Activated CD4-positive, alpha-beta T cell treated with anti-CD3 and anti-CD28 coated beads for 48 hours (primary cell): ENCODE data around the gene CPB2.
A peak's percentile ranks its signal among the peaks of the same experiment; 100 is the strongest.

Experiments
- DNase-seq: peaks from one replicate; pipeline ENCODE4 v3.0.0-alpha.2; 2020

The CPB2 gene

GRCh38 chr13:46097015-46097414, 7.8 kb downstream of the CPB2 start:
- no peak for DNase-seq

GRCh38 chr13:46094478-46094877, 10.4 kb downstream of the CPB2 start:
- no peak for DNase-seq

DNA sequence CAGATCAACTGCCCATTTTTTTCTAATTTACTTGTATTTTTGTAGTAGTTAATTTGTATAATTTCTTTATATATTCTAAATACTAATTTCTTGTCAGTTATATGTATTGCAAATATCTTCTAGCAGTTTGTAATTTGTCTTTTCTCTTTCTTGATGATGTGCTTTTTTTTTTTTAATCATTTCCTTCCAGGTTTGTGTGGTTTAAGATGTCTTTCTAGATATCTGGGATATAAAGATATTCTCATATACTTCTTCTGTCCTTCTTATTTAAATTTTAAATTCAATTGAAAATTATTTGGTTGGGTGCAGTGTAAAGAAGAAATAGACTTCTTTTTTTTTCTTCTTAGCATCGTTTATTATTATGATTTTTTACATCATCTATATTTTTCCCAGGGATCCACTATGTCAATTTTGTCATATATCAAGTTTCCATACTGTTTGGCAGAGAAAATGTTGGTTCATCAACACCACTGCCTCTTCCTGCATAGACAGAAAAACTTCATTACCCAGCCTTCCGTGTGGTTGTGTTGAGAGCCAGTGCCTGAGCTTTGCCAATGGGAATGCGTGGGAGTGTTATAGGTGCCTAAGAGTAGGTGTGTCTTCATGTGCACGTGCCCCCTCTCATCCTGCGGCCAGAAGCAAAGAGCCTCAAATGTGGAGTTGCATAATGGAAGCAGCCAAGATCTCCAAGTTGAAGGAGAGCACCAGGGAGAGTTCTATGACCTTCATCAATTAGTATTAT, 15.8 kb downstream of the CPB2 start:
- no peak for DNase-seq

GRCh38 chr13:46087481-46087880, 17.4 kb downstream of the CPB2 start:
- DNase-seq, result no peak

DNA sequence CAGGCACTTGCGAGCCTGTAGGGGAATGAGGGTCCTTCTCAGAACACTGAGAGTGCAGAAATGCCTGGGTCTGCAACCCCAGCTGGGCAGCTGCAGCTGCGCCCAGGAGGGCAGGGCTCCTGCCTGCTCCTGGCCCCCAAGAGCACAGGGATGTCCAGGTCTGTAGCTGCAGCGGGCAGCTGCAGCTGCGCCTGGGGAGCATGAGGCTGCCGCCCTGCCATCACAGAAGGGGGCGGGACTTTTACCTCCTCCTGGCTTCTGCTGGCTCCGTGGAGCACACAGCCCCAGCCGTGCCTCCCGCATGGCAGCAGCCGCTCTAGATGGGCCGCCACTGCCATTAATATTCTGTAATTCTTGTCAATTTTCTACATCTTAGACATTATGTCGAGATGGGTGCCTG, 17.8 kb downstream of the CPB2 start:
- DNase-seq, result no peak

DNA sequence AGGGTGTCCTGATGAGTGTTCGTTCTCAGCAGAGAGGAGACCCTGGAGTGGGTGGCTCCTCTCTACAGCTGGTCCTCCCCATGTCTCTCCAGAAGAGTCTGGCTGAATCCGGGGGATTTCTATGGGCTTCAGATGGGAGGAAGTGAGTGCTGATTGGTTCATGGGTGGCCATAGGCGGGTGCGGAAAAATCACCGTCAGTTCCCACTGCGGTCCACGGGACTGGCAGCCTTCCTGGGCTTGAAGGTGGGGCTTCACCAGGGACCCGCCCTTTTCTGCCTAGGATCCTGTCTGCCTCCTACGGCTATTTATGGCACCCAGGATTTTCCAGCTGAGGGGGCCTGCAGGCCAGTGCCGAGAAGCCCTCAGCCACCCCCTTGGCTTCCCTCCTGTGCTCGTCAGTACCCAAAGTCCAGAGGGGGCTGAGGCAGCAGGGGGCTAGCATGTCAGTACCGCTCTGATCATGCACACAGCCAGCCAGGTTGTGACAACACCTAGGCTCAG, 18.4 kb downstream of the CPB2 start:
- no peak for DNase-seq

- DNase-seq, result no peak
Measured at GRCh38 chr13:46085737-46086136, 19.1 kb downstream of the CPB2 start.

- no peak for DNase-seq
Measured at GRCh38 chr13:46082324-46082723, 22.5 kb downstream of the CPB2 start.

DNA sequence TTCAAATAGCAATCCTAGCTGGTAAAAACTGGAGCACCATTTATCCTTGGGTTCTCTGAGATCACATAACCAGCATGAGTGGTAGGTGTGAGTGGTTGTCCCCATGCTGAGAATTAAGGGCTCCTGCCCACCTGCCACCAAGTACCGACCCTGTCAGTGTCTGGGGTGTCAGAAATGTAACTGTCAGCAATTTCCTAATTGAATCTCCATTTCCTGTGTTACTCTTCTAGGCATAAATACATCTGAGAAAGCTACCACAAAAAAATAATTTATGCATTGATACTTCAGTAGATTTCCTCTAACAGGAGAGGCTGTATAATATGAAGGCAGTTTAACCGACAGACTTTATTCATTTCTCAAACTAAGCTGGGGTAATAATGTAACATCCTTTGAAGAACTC, 25.1 kb downstream of the CPB2 start:
- no peak for DNase-seq

DNA sequence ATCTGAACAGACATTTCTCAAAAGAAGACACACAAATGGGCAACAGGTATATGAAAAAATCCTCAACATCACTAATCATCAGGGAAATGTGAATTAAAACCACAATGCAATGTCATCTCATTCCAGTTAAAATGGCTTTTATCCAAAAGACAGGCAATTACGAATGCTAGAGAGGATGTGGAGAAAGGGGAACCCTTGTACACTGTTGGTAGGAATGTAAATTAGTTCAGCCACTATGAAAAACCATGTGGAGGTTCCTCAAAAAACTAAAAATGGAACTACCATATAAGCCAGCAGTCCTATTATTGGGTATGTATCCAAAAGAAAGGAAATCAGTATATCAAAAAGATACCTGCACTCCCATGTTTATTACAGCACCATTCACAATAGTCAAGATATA, 27.6 kb downstream of the CPB2 start:
- no peak for DNase-seq

- no peak for DNase-seq
Measured at GRCh38 chr13:46076827-46077226, 28.0 kb downstream of the CPB2 start.

DNA sequence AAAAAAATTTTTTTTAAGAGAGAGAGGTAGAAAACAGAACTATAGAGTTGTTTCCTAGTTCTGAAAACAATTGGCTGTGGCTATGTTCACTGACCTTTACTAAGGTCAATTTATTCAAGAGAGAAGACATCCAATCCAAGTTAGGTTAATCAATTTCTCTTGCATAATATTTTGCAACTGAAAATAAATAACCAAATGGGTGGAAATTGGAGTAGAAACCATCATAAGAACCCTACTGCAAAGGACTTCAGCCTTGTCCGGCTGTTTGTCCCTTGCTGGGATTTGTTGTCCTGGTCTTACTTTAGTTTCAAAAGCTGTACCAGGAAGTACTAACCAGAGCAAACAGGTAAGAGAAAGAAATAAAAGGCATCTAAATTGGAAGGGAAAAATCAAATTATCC, 29.0 kb downstream of the CPB2 start:
- DNase-seq, result no peak

GRCh38 chr13:46071590-46072249, 33.1 kb downstream of the CPB2 start:
- no peak for DNase-seq

GRCh38 chr13:46063292-46063691, 41.5 kb downstream of the CPB2 start:
- DNase-seq, result no peak

- no peak for DNase-seq
Measured at GRCh38 chr13:46062185-46062584, 42.6 kb downstream of the CPB2 start.

DNA sequence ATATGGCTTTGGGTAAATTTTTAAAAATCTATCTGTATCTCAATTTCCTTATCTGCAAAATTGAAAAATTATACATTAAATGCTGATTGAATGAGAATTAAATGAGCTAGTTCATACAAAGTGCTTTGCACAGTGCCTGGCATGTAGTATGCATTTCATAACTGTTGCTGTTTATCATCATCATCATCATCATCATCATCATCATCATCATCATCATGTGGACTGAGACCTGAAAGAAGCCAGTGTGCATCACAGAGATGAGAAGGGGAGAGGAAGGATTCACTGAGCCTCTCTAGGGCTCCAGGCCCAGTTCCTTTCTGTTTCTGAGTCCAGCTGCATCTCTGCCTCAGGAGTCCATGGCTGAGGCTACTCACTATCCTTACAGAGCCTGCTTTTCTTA, 45.4 kb downstream of the CPB2 start:
- no peak for DNase-seq

DNA sequence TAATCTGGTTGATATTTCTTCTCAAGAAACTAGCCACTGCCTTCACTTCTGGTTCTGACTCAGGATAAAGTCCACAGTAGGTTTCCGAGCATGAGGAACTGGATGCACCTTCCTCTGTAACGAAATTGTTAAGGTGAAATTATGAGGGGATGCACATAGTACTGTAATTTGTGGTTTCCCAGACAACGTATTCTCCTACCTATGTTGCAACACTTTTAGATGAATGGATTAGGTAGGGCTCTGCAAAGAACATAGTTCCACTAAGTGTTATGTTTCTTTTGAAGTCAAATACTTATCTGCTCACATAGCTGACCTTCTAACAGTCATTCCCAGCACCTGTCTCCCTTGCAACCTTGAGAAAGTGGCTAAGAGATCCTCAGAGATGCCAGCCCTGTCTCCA, 46.6 kb downstream of the CPB2 start:
- no peak for DNase-seq

- DNase-seq, result no peak
Measured at GRCh38 chr13:46057256-46058015, 47.4 kb downstream of the CPB2 start.

DNA sequence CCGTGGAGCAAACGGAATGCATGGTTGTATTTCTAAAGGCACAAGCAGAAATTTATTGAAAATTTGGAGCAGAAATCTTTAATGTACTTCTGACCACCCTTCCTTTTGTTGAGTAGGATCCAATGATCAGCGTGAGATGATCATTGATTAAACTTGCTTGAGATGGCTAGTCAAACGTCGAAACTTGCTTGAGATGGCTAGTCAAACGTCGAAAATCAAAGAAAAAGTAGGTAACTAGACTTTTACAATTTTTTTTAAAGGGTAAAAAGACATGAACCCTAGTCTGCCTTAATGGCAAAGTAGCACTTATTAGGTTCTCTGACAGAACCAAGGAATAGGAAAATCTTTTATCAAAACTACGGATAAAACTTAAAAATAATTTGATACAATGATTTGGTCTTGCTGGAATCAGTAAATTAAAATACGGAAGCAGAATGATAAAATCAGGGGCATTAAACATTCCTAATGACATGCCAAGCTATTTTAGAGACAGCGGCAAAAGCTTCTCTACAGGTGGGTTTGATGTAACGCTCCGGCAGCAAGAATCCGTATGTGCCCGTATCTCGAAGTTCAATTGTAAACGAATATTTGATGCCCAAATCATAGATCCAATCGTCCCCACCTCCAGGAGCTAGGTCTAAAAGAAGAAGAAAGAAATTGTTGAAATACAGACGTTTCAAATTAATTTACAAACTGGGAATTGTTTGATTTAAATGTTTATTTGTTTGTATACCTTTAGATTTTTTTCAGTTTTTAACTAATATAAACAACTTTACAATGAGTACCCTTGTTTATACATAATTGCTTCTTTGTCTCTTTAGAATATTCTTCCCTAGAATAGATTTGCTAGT, 51.4 kb downstream of the CPB2 start:
- DNase-seq, result no peak

GRCh38 chr13:46052319-46053161, 52.3 kb downstream of the CPB2 start, which contains the start of gene ZC3H13:
ZC3H13 (minus strand) TSS chr13:46052746; CDS start chr13:46045507, 7,239 bp downstream.
- peak; percentile 94 for DNase-seq

- no peak for DNase-seq
Measured at GRCh38 chr13:46051968-46052318, 52.9 kb downstream of the CPB2 start.

GRCh38 chr13:46050771-46051170, 54.1 kb downstream of the CPB2 start:
- DNase-seq, result no peak
